ENCODE data around the gene BIRC5.
A peak's percentile ranks its signal among the peaks of the same experiment; 100 is the strongest.

The BIRC5 gene

GRCh38 chr17:78256707-78257591 lies 42.9 kb downstream of the BIRC5 start:
- no peak for DNase-seq (ENCODE audit: low read depth)

- DNase-seq (ENCODE audit: low read depth): no peak
These were observed 43.8 kb downstream of the BIRC5 start for GRCh38 chr17:78257810-78258322.

GRCh38 chr17:78258323-78259191 lies 44.5 kb downstream of the BIRC5 start:
- DNase-seq (ENCODE audit: low read depth): peak; percentile 60

GRCh38 chr17:78259192-78259554 lies 45.1 kb downstream of the BIRC5 start:
- DNase-seq (ENCODE audit: low read depth): no peak

GRCh38 chr17:78263063-78263735 lies 49.1 kb downstream of the BIRC5 start:
- DNase-seq (ENCODE audit: low read depth): no peak

GRCh38 chr17:78263736-78264340 lies 49.8 kb downstream of the BIRC5 start:
- no peak for DNase-seq (ENCODE audit: low read depth)

- no peak for DNase-seq (ENCODE audit: low read depth)
These were observed 50.5 kb downstream of the BIRC5 start for GRCh38 chr17:78264590-78264989.

- no peak for DNase-seq (ENCODE audit: low read depth)
These were observed 51.1 kb downstream of the BIRC5 start for GRCh38 chr17:78265121-78265520.

GRCh38 chr17:78266231-78266631 lies 52.2 kb downstream of the BIRC5 start:
- DNase-seq (ENCODE audit: low read depth): no peak

- DNase-seq (ENCODE audit: low read depth): no peak
These were observed 52.7 kb downstream of the BIRC5 start for GRCh38 chr17:78266771-78267170.

- no peak for DNase-seq (ENCODE audit: low read depth)
These were observed 53.4 kb downstream of the BIRC5 start for GRCh38 chr17:78267253-78268073.

- DNase-seq (ENCODE audit: low read depth): no peak
These were observed 54.3 kb downstream of the BIRC5 start for GRCh38 chr17:78268191-78268874.

GRCh38 chr17:78268951-78269905 lies 55.2 kb downstream of the BIRC5 start:
- no peak for DNase-seq (ENCODE audit: low read depth)

GRCh38 chr17:78269955-78270381 lies 55.9 kb downstream of the BIRC5 start:
- DNase-seq (ENCODE audit: low read depth): no peak

- DNase-seq (ENCODE audit: low read depth): no peak
These were observed 57.5 kb downstream of the BIRC5 start for GRCh38 chr17:78271419-78272170.

GRCh38 chr17:78272181-78272913 lies 58.3 kb downstream of the BIRC5 start:
- DNase-seq (ENCODE audit: low read depth): peak; percentile 34

- no peak for DNase-seq (ENCODE audit: low read depth)
These were observed 58.8 kb downstream of the BIRC5 start for GRCh38 chr17:78272914-78273258.

- DNase-seq (ENCODE audit: low read depth): no peak
These were observed 59.8 kb downstream of the BIRC5 start for GRCh38 chr17:78273813-78274212.
